Psoas muscle (tissue), 8 donors: ENCODE data around the gene ACKR3. TPM values are rescaled to one million over a fixed set of nuclear protein-coding genes. Genes with fewer than 3 reads are reported as not detected.

ENCODE experiments used
- ATAC-seq, 4 donors: fragments of 200-7000 bp; cut with Tn5 transposase; one replicate each; pipeline ENCODE4 v1.9.1; 2020; ENCODE audit warnings: moderate library complexity in 3 of 4, mild to moderate bottlenecking in 2 of 4
- DNase-seq, 2 donors: peaks; one replicate each; pipeline ENCODE4 v3.0.0-alpha.2; 2020
- H3K27ac ChIP-seq: fragments of 200-600 bp; one replicate; pipeline ENCODE4 v1.8.0; 2022
- H3K27me3 ChIP-seq, 3 donors: fragments of 200-600 bp in 1 of 3; one replicate each; pipeline versions ENCODE4 v1.6.1 to v1.8.0; 2013 to 2022; ENCODE audit warnings: low read length in 2 of 3, mild to moderate bottlenecking in 2 of 3, moderate library complexity in 1 of 3; ENCODE audit not compliant: insufficient read depth in 3 of 3
- H3K36me3 ChIP-seq, 2 donors: fragments of 200-600 bp in 1 of 2; one replicate each; pipeline versions ENCODE4 v1.6.1 to v1.8.0; 2013 to 2022; ENCODE audit warnings: low read depth in 1 of 2, mild to moderate bottlenecking in 1 of 2, moderate library complexity in 1 of 2; ENCODE audit not compliant: insufficient read depth in 1 of 2
- H3K4me1 ChIP-seq: fragments of 200-600 bp; one replicate; pipeline ENCODE4 v1.8.0; 2022
- H3K4me3 ChIP-seq: fragments of 200-600 bp; one replicate; pipeline ENCODE4 v1.8.0; 2022; ENCODE audit warnings: mild to moderate bottlenecking
- H3K9me3 ChIP-seq: fragments of 200-600 bp; one replicate; pipeline ENCODE4 v1.8.0; 2022
- WGBS, 3 donors: extraction: QIAGEN DNeasy Blood & Tissue Kit; methylation state at CpG; one replicate each; pipeline versions ENCODE4 v1.1.6 to v1.1.7; 2013; 5-methylcytosine and 5-hydroxymethylcytosine counted together
- intact Hi-C, 2 donors: fragments of 100-400 bp; cut with DNase I; formaldehyde crosslinking; loops; one replicate each; pipeline versions ENCODE4 v1.11.0 to v1.14.2; 2022
- polyA plus RNA-seq, 3 donors: library from polyadenylated mRNA; stranded (reverse); fragments of 200-250 nt; gene quantifications; one replicate each; pipeline ENCODE4 v1.2.3, GENCODE V29; 2013
- total RNA-seq, 4 donors: library from RNA; stranded (reverse); fragmentation: NEBNext Ultra II Directional in 2 of 4; extraction: Animal tissue kit (Norgen Biotek cat#: 25700) in 2 of 4; gene quantifications; one replicate each; pipeline versions ENCODE4 v1.2.1 to v1.2.4, GENCODE V29; 2021 to 2023
- TF ChIP-seq, protein P1 (sequence below): fragments of 200-600 bp; IDR thresholded peaks from one replicate; pipeline ENCODE4 v1.8.0; 2022; ENCODE audit warnings: antibody characterized with exemption
- donor health status: healthy with polysubstance abuse.
- donor health status: DM: no; HTN: no; CAD: no; lungs with moderate emphysema.
- donor health status: Bipolar disorder and iron deficiency.
- donor health status: healthy.
- donor health status: DM: yes; HTN: yes; CAD: no.
- donor health status: DM: no; HTN: no; CAD: no.
- donor health status: DM: no; HTN: no; CAD: no.
- donor health status: DM: yes; HTN: yes; CAD: no.

ACKR3 gene
- total and polyA plus RNA-seq, 7 donors: 7.8 to 25.3 (median 14.7) TPM

DNA sequence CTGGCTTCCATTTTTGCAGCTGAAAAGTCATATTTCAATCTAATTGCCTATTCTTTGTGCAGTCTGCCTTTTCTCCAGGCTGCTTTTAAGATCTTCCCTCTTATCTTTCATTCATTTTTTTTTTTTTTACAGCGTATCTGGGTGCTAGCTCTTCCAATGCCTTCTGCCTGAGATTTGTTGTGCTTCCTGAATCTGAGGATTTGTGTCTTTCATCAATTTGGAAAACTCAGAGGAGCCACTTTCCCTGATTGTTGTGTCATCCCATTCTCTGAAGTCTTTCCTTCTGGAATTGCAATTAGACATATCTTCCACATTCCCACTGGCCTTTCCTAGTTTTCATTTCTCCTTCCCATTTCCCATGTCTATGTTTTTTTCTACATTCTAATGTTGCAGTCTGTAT, 21.9 kb upstream of the ACKR3 start:
- H3K9me3 ChIP-seq: no peaks in the 10 kb centered on the region
- intact Hi-C loops: no loop called here
- no peak for DNase-seq
- no peak overlapping the region for H3K27ac ChIP-seq
- no peaks in the 10 kb centered on the region for H3K36me3 ChIP-seq
- H3K4me3 ChIP-seq: no peak overlapping the region
- WGBS, 3 donors: 96 to 100% (median 98%) methylated on average over 1 of the region's 1 CpG
- H3K4me1 ChIP-seq: no peaks in the 10 kb centered on the region
- TF ChIP-seq, protein P1, sequence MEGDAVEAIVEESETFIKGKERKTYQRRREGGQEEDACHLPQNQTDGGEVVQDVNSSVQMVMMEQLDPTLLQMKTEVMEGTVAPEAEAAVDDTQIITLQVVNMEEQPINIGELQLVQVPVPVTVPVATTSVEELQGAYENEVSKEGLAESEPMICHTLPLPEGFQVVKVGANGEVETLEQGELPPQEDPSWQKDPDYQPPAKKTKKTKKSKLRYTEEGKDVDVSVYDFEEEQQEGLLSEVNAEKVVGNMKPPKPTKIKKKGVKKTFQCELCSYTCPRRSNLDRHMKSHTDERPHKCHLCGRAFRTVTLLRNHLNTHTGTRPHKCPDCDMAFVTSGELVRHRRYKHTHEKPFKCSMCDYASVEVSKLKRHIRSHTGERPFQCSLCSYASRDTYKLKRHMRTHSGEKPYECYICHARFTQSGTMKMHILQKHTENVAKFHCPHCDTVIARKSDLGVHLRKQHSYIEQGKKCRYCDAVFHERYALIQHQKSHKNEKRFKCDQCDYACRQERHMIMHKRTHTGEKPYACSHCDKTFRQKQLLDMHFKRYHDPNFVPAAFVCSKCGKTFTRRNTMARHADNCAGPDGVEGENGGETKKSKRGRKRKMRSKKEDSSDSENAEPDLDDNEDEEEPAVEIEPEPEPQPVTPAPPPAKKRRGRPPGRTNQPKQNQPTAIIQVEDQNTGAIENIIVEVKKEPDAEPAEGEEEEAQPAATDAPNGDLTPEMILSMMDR: no peak
- H3K27me3 ChIP-seq: no peaks in the 10 kb centered on the region
- no peak for ATAC-seq

DNA sequence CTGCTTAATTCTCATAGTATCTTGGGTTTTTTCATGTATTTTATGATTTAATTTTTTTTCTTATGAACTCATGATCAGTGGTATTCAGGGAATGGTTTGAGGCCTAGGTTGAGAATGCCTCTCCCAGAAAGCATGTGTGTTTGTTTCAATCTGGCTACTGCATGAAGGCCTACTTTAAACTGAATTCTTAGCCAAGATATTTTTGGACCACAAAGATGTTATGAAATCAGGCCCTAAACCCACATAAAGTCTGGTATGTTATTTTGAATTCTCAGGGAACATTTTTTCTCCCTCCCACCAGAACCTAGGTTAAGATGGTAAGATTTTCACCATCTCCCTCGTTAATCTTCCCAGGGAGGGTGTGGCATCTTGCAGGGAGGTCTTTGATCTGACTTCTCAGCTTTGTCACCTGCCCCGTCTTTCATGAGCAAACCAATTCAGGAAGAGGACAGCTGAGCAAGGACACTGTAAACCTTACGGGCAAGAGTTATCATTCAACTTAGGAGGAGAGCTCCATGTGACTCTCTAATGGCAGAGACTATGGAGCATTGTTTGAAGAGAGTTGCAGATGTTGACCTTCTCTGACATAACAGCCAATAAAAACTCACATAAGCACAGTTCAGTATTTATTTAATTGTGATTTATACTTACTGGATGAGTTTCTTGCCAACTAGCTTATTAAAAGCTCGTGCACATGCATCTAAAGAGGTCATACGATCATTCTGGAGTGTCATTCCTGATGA, 21.3 kb upstream of the ACKR3 start:
- no peak for ATAC-seq
- Histone ChIP-seq H3K27ac (no peak overlapping the region), H3K36me3 (no peaks in the 10 kb centered on the region), H3K4me1 (no peaks in the 10 kb centered on the region), H3K4me3 (no peak overlapping the region), H3K27me3 (no peaks in the 10 kb centered on the region), H3K9me3 (no peaks in the 10 kb centered on the region)
- DNase-seq: no peak
- intact Hi-C loops: no loop called here
- TF ChIP-seq, protein P1: no peak
- 82 to 86% (median 83%) methylated on average over 5 of the region's 5 CpGs for WGBS, 3 donors

DNA sequence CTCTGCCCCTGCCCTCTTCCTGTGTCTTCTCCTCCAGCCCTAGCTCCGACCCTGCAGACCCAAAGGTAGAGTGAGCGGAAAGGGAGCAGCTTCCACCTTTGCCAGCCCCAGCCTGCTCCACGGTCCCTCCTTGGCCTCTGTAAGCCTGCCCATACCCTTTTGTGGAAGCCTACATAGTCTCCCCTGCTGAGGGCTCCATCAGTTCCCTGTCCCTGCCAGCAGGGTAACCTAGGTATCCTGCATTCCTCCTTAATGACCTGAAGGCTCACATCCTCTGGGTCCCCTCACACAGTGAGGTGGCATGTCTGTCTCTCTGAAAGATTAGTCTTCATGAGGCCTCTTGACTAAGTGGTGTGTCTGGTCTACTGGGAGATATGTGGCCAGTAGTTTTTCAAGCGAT, 20.5 kb upstream of the ACKR3 start:
- no peak overlapping the region for H3K27ac ChIP-seq
- no peak overlapping the region for H3K4me3 ChIP-seq
- ATAC-seq (no peak), DNase-seq (no peak)
- H3K9me3 ChIP-seq: no peaks in the 10 kb centered on the region
- TF ChIP-seq, protein P1: no peak
- no peaks in the 10 kb centered on the region for H3K27me3 ChIP-seq
- H3K36me3 ChIP-seq: no peaks in the 10 kb centered on the region
- 79 to 94% (median 86%) methylated on average over 4 of the region's 4 CpGs for WGBS, 3 donors
- H3K4me1 ChIP-seq: no peaks in the 10 kb centered on the region
- intact Hi-C loops: no loop called here

DNA sequence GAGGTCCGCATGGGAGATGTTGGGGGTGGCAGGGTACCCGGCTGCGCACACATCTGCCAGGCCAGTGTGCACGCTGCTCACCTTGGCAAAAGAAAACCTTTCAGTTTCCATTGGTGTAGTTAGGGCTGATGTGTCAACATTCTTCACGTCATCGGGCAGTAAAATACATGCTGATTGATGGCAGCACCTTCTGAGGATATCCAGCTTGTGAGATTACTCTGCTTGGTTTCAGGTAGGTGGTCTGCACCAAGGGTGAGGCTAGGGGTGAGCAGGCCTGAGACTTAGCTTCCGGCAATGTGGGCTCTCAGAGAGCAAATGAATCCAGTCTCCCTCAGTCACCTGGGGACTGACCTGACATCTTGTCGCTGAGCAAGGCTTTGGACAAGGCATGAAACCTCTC, 19.3 kb upstream of the ACKR3 start:
- H3K4me3 ChIP-seq: no peak overlapping the region
- 95 to 96% (median 95%) methylated on average over 8 of the region's 8 CpGs for WGBS, 3 donors
- TF ChIP-seq, protein P1: no peak
- H3K36me3 ChIP-seq: no peaks in the 10 kb centered on the region
- no peak for DNase-seq
- intact Hi-C loops: no loop called here
- H3K4me1 ChIP-seq: no peaks in the 10 kb centered on the region
- peaks cover 0 to 2% (median 0%) of the 10 kb centered on the region in 3 donors for H3K27me3 ChIP-seq
- ATAC-seq: no peak
- H3K9me3 ChIP-seq: no peaks in the 10 kb centered on the region
- H3K27ac ChIP-seq: no peak overlapping the region
